GM21576 (cell line): ENCODE data around the gene ACSS1.

ENCODE experiments used
- ATAC-seq: cut with Tn5 transposase; IDR thresholded peaks from one replicate; pipeline ENCODE4 v1.9.1; 2021; ENCODE audit warnings: mild to moderate bottlenecking, moderate library complexity; ENCODE audit not compliant: unreplicated experiment

The ACSS1 gene

DNA sequence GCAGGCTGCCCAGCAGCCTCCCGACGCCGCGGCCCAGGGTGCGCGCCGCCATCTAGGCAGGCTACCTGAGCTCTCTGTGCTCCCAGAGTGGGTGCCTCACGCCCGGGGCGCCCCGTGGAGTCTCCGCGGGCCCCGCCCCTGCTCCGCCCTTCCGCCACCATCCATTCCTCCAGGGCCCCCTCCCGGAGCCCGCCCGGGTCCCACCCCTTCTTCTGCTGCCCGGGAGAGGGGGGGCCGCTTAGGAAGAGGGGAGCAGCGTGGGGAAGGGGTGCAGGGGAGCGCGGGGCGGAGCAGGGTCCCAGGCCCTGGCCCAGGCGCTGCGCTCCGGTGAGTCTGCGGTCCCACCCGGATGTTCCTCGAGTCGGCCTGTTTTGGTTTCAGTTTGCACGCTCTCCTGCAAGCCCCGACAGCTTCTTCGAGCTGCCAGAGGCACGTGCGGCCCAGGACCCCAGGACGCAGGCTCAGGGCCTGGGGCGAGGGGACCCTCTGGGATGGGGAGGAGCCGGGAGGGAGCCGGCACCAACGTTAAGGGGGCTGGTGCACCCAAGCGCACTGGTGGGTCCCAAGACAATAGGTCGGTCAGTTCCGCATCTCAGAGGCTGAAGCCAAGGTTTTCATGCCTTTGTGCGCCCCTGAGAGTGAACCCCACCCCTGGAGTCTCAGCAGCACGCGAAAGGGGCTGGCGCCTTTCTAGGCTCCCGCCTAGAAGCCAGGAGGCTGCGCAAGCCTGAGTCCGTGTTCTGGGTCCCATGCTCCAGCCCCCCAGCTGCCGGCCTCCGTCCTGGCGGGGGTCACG lies at the start of gene ACSS1:
TSS of gene ACSS1 (minus strand) at position 89 of the 796 bp plus-strand sequence. CDS start at position 52, 37 bp downstream.
- peak; percentile 64 for ATAC-seq

DNA sequence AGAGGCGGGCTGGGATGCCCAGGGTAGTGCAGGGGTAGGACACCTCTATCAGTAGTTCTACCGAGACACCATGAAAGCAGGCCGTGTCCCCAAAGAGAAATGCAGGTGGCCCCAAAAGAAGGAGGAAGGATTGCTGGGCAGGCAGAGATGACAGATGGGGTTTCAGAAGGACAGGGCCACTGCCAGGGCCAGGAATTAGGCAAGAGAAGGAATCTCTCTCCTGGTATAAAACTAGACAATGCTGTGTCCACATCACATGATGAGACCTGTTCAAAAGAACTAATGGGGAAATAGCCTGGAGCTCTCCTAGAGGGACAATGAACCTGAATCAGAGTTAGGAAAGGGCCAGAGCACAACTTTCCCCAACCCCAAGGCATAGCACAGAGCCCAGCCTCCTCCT lies 45.6 kb upstream of the ACSS1 start:
- ATAC-seq: no peak

DNA sequence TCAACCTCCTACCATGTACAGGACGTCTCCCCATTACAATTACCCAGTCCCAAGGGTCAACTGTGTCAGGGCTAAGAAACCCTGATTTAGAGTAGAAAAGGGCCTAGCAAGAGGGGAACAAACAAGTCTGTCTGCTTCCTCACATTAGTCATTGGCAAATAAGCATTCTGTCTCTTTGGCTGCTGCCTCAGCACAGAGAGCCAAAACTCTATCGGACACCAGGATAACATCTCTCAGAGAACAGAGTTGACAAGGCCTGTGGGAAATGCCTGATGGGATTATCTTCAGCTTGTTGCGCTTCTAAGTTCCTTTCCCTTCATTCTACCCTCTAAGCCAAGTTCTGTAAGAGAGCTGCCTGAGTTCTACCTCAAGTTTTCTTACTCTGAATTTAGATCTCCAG lies 43.0 kb upstream of the ACSS1 start:
- ATAC-seq: no peak

DNA sequence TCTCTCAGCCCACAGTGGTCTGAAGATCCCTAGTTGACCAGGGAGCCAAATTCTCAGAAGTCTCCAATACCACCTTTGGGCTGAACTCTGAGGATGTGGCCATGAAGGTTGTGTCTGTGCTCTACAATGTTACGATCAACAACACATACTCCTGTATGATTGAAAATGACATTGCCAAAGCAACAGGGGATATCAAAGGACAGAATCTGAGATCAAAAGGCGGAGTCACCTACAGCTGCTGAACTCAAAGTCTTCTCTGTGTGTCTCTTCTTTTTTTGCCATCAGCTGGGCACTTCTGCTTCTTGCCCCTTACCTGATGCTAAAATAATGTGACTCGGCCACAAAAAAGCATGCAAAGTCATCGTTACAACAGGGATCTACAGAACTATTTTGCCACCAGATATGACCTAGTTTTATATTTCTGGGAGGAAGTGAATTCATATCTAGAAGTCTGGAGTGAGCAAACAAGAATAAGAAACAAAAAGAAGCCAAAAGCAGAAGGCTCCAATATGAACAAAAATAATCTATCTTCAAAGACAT lies 41.7 kb upstream of the ACSS1 start:
- ATAC-seq: no peak

DNA sequence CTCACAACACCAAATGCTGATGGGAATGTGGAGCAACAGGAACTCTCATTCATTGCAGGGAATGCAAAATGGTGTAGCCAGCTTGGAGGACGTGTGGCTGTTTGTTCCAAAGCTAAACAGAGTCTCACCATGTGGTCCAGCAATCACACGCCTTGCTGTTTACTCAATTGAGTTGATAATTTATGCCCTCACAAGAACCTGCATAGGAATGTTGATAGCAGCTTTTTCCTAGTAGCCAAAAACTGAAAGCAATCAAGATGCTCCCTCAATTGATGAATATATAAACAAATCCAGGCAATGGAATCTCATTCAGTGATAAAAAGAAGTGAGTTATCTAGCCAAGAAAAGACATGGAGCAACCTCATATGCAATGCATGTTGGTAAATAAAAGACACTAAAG lies 39.6 kb upstream of the ACSS1 start:
- ATAC-seq: no peak

DNA sequence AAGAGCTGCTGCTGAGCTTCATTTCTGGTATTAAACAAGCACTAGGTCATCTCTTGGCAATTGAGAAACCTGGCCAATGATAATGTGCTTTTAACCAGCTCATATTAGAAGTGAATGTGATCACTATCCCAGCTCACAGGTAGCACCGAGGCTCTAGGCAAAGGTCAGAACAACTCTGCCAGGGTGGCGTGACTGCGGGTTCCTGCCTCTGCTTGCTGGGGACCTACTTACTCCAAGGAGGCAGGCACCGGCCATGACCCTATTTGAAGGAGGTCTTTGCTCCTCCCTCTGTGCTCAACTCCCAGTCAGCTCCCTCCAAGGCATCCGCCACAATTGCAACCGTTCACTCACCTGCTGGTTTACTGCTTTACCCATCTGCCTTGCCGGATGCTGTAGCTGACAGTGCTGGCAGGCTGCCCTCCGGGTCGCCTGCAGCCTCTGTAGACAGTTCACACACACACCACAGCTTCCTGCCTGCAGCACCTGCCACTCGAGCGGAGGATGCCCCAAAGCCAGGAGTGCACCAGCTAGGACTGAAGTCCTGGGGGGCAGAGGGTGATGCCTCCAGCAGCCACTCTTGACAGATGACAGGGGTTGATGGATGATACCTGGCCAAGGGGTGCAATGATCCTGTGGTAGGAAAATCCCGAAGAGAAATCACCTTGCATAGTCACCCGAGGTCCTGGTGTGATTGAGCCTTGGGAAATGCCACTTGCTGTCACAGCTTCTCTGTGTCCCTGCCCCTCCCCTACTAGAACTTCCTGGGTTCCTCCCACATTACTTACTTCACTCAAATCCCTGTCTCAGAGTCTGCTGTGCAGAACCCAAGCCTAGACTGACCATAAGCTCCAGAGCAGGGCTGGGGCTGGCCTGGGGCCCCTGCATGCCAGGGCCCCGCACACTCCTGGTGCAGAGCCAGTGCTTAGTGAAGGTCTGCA lies 32.8 kb upstream of the ACSS1 start:
- ATAC-seq: peak; percentile 80

DNA sequence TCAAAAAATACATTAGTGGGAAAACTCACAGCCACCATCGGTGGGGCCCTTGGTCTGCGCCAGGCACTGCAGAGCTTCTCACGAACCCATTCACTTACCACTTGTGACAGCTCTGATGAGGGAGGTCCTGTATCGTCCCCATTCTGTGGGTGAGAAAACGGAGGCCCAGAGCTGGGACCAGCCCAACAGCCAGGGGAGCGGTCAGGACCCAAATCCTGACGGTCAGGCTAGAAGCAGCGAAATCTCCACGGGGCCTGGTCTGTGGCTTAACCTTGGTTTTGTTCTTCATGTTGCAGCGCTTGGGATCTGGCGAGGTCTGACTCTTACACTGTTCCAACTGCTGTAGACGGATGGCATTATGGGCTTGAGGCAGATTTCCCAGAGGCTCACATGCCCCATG lies 31.7 kb upstream of the ACSS1 start:
- ATAC-seq: no peak

DNA sequence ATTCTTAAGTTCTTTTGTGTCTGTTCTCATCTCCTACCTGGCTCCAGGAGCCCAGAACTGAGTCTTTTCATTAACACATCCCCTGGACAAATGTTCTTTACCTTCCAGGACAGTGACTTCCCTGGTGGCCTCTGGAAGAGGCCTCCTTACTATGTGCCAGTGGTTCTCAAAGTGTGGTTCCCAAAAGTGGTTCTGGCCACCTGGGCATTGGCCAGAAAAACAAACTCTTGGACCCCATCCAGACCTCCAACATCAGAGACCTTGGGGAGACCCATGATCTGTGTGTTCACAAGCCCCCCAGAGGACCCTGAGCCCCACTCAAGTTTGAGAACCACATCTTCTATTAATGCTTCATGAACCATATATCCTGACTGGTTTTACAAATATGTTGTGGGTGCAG lies 31.2 kb upstream of the ACSS1 start:
- ATAC-seq: no peak

DNA sequence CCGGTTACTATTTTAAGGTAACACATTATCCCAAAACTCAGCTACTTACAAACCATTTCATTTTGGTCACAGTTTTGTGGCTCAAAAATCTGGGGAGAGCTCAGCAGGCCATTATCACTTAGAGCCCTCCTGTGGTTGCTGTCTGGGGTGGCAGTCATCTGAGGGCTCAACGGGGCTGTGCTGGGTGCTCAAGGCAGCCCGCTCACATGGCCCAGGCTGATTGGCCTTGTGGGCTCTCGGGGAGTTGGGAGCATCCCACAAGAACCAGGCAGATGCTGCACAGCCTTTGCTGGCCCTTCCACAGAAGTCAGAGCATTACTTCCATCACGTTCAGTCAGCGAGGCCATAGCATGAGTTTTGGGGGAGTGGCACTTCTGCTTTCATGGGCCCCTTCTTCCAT lies 30.3 kb upstream of the ACSS1 start:
- no peak for ATAC-seq

DNA sequence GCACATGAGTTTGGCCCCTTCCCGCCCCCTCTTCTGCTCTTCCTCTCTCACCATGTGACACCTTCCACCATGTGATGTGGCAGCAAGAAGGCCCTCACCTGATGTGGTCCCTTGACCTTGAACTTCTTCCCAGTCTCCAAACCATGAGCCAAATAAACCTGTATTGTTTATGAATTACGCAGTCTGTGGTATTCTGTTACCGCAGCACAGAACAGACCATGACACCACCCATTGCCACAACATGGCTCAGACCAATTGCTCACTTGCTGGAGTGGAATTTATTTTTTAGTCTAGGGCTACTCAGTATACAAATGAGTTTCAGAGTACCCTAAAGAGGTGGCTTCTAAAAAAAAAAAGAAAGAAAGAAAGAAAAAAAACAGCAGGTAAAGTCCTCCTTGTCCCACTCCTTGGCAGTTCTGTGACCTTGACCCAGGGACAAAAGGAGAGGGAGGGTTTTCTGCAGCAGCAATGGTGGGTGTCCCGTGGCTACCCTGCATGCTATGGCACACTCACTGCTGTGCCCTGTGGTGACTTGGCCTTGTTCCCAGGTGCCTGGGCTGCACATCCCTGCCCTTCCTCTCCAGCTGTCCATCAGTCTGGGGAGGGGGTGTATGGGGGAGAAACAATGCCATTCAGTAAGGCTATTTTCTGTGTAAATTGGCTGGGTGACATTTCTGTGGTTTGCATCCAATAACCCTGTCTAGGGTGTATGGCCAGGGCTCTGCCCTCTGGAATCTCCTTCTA lies 29.4 kb upstream of the ACSS1 start:
- no peak for ATAC-seq

DNA sequence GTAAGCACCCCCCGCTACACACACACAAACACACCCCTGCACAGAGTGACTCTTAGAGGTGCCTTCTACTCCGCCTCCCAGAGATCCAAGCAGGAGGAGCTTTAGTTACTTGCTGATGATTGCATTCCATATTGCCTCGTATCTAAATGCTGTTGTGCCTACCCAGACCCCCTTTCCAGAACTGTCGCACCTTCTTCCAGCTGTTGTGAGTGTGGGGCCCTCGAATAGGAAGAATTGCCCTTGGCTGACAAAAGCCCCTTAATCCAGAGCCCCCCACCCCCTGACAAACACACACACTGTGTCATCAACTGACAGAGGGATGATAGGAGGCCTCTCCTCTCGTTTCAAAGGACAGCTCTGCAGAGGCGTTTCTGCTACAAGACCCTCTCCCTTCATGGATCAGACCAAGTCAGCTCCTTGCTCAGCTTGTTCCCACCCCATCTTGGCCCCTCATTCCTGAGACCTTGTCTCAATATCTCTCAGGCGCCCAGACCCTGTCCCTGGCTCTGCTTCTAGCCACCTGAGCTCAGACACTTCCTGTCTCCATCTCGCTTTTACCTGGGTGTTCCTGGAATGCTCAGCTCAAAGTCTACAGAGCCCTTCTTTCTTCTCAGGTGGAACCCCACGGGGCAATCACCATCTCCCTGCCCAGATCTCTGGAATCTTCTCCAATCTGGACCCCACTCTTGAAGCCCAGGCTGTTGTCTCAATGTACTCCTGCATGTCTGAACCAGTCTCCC lies 28.0 kb upstream of the ACSS1 start:
- ATAC-seq: no peak

DNA sequence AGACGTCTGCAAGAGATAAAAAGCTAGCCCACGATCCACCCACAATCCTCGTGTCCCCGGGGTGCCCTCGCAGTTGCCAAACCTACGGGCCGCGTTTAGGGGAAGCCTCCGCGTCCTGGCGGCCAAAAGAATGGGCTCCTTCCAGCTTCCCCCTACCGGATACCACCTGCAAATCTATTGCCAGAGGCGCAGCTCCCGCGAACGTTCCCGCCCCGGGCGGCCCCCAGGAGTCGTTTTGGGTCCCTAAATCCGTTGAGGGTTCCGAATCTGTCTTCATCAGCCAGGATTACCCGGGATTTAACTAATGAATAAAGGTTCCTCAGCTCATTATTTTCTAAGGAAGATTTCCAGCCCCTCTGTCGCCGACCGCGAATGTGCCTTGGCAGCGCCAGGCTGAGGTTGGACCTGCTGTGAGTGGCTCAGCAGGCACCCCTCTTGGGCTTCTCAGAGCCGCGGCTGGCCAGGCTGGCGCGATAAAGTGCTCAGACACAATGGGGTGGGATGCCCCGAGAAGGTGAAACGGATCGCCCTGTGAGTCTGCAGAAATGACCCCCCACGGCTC lies 26.8 kb upstream of the ACSS1 start:
- ATAC-seq: no peak

DNA sequence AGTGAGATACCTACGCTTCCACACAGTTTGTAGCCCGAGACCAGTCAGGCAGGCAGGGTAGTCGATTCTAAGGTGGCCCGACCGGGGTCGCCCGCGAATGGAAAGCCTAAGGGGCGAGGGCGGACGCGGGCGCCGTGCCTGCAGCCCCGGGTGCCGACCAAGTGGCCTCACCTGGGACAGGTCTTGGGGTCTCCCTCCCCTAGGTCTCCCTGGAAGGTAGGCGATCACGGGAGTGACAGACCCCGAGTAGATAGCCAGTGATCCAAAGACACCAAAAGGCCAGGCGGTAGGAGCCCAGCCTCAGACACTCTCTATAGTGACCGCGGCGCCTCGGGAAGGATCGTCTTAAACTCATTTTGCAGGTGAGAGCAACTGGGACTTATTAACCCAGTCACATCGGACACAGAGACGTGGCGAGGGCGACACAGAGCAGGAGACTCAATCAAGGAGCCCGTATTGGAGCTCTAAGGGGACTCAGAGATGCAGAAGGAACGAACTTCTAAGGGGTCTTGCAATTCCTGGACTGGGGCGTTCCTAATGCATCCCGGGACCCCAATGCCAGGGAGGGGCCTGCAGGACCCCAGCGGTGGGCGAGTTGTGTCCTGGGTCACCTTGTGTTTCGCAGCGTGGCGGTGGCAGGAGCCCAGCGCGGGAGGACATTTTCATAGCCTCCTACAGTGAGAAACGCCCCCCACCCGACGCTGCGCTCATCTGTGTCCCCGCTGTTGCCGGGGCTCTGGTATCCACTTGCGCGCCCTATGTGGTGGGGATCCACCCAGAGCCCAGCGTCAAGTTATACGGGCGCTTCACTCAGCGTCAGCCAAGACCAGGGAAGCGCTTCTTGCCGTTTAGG lies 26.1 kb upstream of the ACSS1 start:
- no peak for ATAC-seq

DNA sequence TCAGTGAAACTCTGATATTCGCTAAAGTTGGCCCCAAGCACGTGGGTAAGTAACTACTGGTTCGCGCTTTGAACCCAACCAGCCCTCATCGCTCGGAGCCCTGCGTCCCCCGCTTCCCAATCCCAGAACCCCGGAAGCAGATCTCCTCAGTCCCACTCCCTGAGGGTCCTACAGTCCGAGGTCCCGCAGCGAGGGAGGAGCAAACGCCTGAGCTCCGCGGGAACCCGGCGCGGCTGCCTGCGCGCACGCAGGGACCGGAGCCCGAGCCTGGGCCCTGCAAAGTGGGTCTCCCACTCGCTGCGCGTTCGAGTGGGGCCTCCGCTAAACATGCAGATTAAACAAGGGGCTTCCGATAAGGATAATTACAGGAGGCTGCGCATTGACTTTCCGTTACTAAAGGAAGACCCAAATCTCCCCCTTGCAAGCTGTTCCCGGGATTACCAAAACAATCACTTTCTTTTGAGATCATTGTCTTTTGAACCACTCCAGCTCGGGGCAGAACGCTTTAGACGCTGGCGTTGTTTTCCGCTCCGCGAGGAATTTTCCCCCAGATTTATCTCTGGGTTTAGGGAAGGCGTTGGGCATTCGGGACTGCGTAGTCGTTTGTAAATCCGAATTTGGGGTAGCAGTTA lies 25.3 kb upstream of the ACSS1 start:
- no peak for ATAC-seq

DNA sequence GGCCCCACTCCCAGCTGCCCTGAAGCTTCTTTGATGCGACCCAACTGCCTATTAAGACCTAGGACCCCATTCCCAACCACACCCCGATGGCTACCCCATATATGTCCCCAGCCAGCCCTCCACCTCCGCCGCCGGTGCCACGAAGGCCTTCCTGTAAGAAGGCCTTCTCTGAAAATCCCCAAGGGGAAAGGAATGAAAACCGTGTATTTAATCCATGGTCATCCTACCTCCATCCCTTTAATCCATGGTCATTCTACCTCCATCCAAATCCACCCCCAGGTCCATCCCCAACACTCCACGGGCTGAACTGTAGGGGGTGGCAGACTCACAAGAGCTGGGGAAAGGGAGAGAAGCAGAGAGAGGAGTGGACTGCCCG lies 24.5 kb upstream of the ACSS1 start:
- no peak for ATAC-seq

DNA sequence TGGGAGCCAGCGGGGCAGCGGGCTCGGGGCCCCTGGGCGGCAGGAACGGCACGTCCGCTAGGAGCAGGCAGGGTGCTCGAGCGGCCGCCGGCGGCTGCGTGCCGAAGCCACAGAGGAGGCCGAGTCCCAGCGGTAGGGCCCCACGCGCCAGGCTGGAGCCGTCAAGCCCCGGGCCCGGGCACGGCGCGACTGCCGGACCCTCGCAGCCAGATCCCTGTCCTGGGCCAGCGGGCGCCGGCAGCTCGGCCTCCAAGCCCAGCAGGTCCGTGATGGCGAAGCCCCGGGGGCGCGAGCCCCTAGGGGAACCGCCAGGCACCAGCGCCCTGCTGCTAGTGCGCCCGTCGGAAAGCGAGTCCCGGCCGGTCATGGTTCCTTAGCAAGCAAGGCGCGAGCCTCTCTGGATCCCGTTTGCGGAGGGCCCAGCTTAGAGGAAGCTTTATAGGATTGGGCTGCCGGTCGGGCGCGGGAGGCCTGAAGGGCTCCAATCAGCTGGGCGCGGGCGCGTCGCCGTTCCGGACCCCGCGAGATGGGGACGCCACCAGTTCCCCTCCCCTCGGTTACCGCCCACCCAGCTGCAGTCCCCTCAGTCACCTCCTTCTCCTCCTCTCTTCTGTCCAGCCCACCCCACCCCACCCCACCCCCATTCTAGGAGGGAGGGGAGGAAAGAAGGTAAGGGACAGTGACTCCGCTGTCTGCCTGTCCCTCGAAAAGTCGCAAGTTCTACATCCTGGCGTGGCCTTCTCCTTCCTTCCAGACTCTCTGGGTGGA lies 24.0 kb upstream of the ACSS1 start, which contains the start of gene VSX1:
TSS of gene VSX1 (minus strand) at position 412 of the 768 bp plus-strand sequence. CDS start at position 367, 45 bp downstream.
- no peak for ATAC-seq

DNA sequence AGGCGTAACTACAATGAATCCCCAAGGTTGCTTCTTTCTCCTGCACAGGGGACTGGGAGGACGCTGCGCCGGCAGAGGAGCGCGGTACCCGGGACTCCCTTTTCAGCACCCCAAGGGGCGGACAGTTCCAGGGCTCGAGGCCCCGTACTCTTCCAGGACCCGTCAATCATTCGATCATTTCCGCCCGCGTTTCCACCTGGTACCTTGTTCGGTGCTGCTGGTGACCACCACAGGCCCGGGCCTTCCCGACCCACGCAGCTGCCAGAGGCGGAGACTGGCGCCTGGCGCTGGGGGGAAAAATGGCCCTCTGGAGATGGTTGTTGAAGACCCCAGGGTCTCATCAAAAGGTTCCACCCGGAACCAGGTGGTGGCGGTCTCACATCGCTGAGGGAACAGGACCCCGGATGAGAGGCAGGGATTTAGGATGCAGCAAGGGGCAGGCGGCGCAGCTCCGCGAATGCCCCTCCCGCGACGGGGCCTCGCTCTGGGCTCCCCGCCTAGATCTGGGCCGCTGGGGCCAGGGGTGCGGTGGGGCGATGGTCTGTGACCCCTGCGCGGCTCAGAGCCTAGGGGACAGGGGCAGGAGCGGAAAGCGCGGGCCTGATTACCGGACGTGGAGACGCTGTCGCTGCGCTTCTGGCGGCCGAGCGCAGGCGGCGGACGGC lies 23.3 kb upstream of the ACSS1 start:
- no peak for ATAC-seq
